ENCODE measurements around the gene FSTL4.

DNA sequence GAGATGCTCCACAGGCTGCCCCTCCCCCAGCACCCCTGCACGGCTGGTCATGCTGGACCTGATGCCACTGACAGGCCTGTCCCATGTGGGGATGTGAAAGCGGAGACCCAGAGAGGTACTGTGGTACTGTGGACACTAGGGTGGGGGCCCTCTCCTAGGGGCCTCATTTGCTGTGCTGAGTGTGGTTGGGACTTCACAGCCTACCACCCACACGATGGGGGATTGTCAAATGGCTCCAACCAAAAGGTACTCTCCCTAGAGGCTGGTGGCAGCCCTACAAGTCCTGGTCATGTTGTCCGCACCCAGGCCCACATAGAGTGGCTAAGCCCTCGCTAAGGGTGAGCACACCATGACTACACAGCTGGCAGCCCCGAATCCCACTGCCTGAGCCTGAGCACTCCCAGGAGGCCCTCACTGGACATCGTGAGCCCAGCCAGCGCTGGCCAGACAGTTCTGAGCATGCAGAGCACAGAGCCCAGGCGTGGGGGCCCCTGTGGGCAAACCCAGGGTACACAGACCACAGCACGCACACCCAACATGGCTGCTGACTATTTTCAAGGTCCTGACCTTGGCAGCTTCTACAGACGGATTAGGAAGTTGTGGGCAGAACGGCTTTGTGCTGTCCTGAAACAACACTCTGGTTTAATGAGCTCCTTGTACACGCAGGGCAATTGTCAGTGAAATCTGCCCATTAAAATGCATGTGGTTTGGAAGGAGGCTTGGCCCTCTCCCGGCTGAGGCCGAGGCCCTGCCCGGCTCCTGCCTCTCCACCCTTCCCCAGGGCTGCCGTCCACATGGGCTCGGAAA, 346.4 kb downstream of the FSTL4 start:
- TF ChIP-seq, protein P1, sequence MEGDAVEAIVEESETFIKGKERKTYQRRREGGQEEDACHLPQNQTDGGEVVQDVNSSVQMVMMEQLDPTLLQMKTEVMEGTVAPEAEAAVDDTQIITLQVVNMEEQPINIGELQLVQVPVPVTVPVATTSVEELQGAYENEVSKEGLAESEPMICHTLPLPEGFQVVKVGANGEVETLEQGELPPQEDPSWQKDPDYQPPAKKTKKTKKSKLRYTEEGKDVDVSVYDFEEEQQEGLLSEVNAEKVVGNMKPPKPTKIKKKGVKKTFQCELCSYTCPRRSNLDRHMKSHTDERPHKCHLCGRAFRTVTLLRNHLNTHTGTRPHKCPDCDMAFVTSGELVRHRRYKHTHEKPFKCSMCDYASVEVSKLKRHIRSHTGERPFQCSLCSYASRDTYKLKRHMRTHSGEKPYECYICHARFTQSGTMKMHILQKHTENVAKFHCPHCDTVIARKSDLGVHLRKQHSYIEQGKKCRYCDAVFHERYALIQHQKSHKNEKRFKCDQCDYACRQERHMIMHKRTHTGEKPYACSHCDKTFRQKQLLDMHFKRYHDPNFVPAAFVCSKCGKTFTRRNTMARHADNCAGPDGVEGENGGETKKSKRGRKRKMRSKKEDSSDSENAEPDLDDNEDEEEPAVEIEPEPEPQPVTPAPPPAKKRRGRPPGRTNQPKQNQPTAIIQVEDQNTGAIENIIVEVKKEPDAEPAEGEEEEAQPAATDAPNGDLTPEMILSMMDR (IDR thresholded peaks at IDR 0.05) = no peak
- TF ChIP-seq POLR2A (IDR thresholded peaks at IDR 0.05) = no peak

All from Peyer's patch (tissue), 4 donors.